Subcutaneous adipose tissue (tissue), 4 donors: ENCODE measurements around the gene HSP90AA1. TPM values are rescaled to one million over a fixed set of nuclear protein-coding genes. Genes with fewer than 3 reads are reported as not detected.

Experiments used
- CTCF ChIP-seq: fragments of 450-650 bp; IDR thresholded peaks from one replicate; pipeline ENCODE4 v1.5.1; 2016; ENCODE audit warnings: low read depth, mild to moderate bottlenecking, control low read depth, antibody characterized with exemption, moderate library complexity
- total RNA-seq, 4 donors: library from RNA; depleted of rRNA; stranded (reverse); fragments of >200 nt; gene quantifications; one replicate each; pipeline ENCODE4 v1.1.0, GENCODE V29; 2016

HSP90AA1 gene
- total RNA-seq, 4 donors from 2014 or later = 357 to 925 (median 530) TPM

- TF ChIP-seq CTCF = no peak
These were observed 30.0 kb downstream of the HSP90AA1 start for GRCh38 chr14:102056694-102057442.

- TF ChIP-seq CTCF = no peak
These were observed 31.5 kb downstream of the HSP90AA1 start for GRCh38 chr14:102055181-102055901.

GRCh38 chr14:102052522-102052921 is 34.3 kb downstream of the HSP90AA1 start:
- no peak for TF ChIP-seq CTCF

- TF ChIP-seq CTCF = no peak
These were observed 36.2 kb downstream of the HSP90AA1 start for GRCh38 chr14:102050625-102051024.

DNA sequence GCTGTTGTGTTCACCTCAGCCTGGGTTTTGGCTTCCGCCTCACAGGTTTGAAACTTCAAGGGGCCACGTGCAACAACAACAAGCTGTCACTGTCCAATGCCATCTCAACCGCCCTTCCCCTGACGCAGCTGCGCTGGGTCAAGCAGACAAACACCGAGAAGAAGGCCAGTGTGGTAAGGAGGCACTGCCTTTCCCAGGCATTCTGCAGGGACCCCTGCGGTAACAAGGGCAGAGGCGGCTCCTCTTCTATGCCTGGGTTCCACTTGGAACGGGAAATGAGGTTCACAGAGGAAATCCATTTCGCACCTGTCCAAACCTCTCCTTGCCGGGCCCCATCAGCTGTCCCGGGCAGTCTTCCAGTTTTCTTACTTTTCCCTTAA is 36.8 kb downstream of the HSP90AA1 start:
- TF ChIP-seq CTCF = no peak

DNA sequence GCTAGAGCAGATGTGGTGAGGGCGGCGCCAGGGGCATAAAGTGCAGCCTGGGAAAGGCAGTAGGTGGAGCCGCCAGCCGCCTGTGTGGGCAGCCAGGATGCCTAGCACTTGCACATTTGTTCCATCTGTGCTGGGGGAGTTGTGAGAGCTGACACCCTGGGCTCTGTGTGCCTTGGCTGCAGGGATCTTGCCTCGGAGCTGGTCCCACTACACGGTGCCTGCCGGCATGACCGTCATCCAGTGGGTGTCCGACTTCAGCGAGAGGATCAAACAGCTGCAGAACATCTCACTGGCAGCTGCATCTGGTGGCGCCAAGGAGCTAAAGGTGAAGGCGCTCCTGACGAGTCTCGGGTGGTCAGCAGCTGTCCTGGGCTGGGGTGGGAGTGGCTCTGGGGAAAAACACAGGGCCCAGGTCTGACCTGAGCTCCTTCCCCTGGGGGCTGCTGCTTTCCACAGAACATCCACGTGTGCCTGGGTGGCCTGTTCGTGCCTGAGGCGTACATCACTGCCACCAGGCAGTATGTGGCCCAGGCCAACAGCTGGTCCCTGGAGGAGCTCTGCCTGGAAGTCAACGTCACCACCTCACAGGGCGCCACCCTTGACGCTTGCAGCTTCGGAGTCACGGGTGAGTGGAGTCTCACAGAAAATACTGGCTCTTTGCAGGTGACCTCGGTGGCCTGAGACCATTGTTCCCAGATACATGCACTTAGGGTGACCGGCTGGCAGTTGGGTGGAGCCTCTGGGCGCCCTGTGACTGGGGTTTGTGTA is 37.4 kb downstream of the HSP90AA1 start:
- TF ChIP-seq CTCF = no peak
